Endothelial cell of umbilical vein (primary cell): Measurements from ENCODE around the gene HSPB8. TPM values are rescaled to one million over a fixed set of nuclear protein-coding genes. Genes with fewer than 3 reads are reported as not detected.
A peak's percentile ranks its signal among the peaks of the same experiment; 100 is the strongest.

Experiments
- BruUV-seq: library from RNA; stranded (reverse); fragments of 400-500 nt; replicated peaks from 2 replicates; lab custom pipeline; 2021; lab: Mats Ljungman, UMichigan
- CTCF ChIA-PET: fragments of 300-600, 350-600 bp; sonication (Branson Sonifier 250); formaldehyde crosslinking; loops from one replicate; lab custom pipeline; 2021; ENCODE audit warnings: antibody characterized with exemption, inconsistent platforms; lab: Charles Lee
- POLR2A ChIA-PET: fragments of 300-600, 350-600 bp; sonication (Branson Sonifier 250); formaldehyde crosslinking; loops from one replicate; lab custom pipeline; 2021; ENCODE audit warnings: antibody characterized with exemption, inconsistent platforms; lab: Charles Lee
- DNase-seq: peaks from one replicate; pipeline ENCODE4 v3.0.0-alpha.2; 2011; ENCODE audit warnings: low read depth, low spot score
- FAIRE-seq: peaks from 2 replicates; lab custom pipeline; 2011; peaks lifted over from hg19 to GRCh38; lab: Jason Lieb, UNC
- H2AFZ ChIP-seq: 2 replicates; pipeline ENCODE4 v1.6.0; 2012; ENCODE audit warnings: low read depth, low read length, control low read depth, inconsistent platforms
- H3K27ac ChIP-seq: 2 replicates; pipeline ENCODE4 v1.5.1; 2011; ENCODE audit warnings: low read depth, mild to moderate bottlenecking, control low read depth, low read length, moderate library complexity; ENCODE audit not compliant: insufficient read depth
- H3K27me3 ChIP-seq, 2 experiments: 2 replicates each; pipeline versions ENCODE4 v1.6.0 to v1.6.1; 2011; ENCODE audit warnings: low read length in 2 of 2, mixed read lengths in 1 of 2; ENCODE audit not compliant: control insufficient read depth in 2 of 2, insufficient read depth in 2 of 2
- H3K36me3 ChIP-seq, 2 experiments: 2 replicates in 1 of 2; 3 replicates in 1 of 2; pipeline ENCODE4 v1.5.1; 2011; ENCODE audit warnings: low read length in 2 of 2, mild to moderate bottlenecking in 1 of 2, moderate library complexity in 1 of 2; ENCODE audit not compliant: control insufficient read depth in 2 of 2, insufficient read depth in 2 of 2; ENCODE audit errors: extremely low read depth in 1 of 2
- H3K4me1 ChIP-seq: 3 replicates; pipeline ENCODE4 v1.5.1; 2011; ENCODE audit warnings: mild to moderate bottlenecking, low read length; ENCODE audit not compliant: control insufficient read depth, insufficient read depth; ENCODE audit errors: extremely low read depth
- H3K4me2 ChIP-seq: 2 replicates; pipeline ENCODE4 v1.6.1; 2011; ENCODE audit warnings: low read length, control low read depth, mixed read lengths; ENCODE audit not compliant: insufficient read depth
- H3K4me3 ChIP-seq, 3 experiments: fragments of 200-600 bp in 1 of 3; sonication (generic), shearing (Covaris generic) in 1 of 3; replicated peaks in 1 of 3; 2 replicates each; pipeline ENCODE4 v1.5.1; 2011 to 2016; ENCODE audit warnings: control low read depth in 3 of 3, low read length in 3 of 3, mild to moderate bottlenecking in 2 of 3, inconsistent platforms in 1 of 3, low read depth in 1 of 3, moderate library complexity in 1 of 3; ENCODE audit not compliant: insufficient read depth in 1 of 3
- H3K79me2 ChIP-seq: 2 replicates; pipeline ENCODE4 v1.6.0; 2012; ENCODE audit warnings: low read length, inconsistent platforms; ENCODE audit not compliant: control insufficient read depth, insufficient read depth
- H3K9ac ChIP-seq: replicated peaks from 2 replicates; pipeline ENCODE3; 2011; ENCODE audit warnings: low read length, control low read depth; ENCODE audit not compliant: insufficient read depth; ENCODE audit errors: extremely low read depth
- H3K9me1 ChIP-seq: replicated peaks from 3 replicates; pipeline ENCODE4 v1.6.0; 2011; ENCODE audit warnings: mild to moderate bottlenecking, low read length; ENCODE audit not compliant: control insufficient read depth, insufficient read depth; ENCODE audit errors: extremely low read depth
- H3K9me3 ChIP-seq: replicated peaks from 2 replicates; pipeline ENCODE4 v1.5.1; 2012; ENCODE audit warnings: low read length, inconsistent platforms; ENCODE audit not compliant: control insufficient read depth, insufficient read depth
- H4K20me1 ChIP-seq: replicated peaks from 2 replicates; pipeline ENCODE3; 2011; ENCODE audit warnings: mild to moderate bottlenecking, low read length; ENCODE audit not compliant: control insufficient read depth, insufficient read depth; ENCODE audit errors: extremely low read depth
- CTCF ChIP-seq, 2 donors: IDR thresholded peaks; 1 replicate in 1 of 2; 2 replicates in 1 of 2; pipeline ENCODE4 v1.5.1; 2011; ENCODE audit warnings: low read length in 2 of 2, mild to moderate bottlenecking in 2 of 2, moderate library complexity in 2 of 2, control low read depth in 1 of 2, inconsistent platforms in 1 of 2, low read depth in 1 of 2; ENCODE audit not compliant: insufficient read depth in 1 of 2; ENCODE audit errors: extremely low read depth in 1 of 2
- FOS ChIP-seq: IDR thresholded peaks from 2 replicates; pipeline ENCODE4 v1.6.1; 2011; ENCODE audit warnings: mild to moderate bottlenecking, low read length, moderate library complexity, borderline replicate concordance; ENCODE audit not compliant: insufficient read depth
- GATA2 ChIP-seq: IDR thresholded peaks from 2 replicates; pipeline ENCODE4 v1.7.0; 2011; ENCODE audit warnings: low read depth, mild to moderate bottlenecking, moderate library complexity, mixed read lengths, low read length; ENCODE audit not compliant: insufficient read length, insufficient read depth
- JUN ChIP-seq: IDR thresholded peaks from 2 replicates; pipeline ENCODE4 v1.6.1; 2011; ENCODE audit warnings: borderline replicate concordance, low read depth; ENCODE audit not compliant: insufficient read length, insufficient read depth
- MAX ChIP-seq: IDR thresholded peaks from 2 replicates; pipeline ENCODE4 v1.6.1; 2011; ENCODE audit not compliant: insufficient read depth, insufficient read length
- MYC ChIP-seq: IDR thresholded peaks from one replicate; pipeline ENCODE4 v1.6.1; 2011; ENCODE audit warnings: mild to moderate bottlenecking, low read depth, low read length
- POLR2A ChIP-seq: IDR thresholded peaks from 2 replicates; pipeline ENCODE4 v1.6.1; 2012; ENCODE audit warnings: low read depth, mild to moderate bottlenecking, control low read depth, low read length
- POLR2AphosphoS5 ChIP-seq: IDR thresholded peaks from 2 replicates; pipeline ENCODE4 v1.6.1; 2012; ENCODE audit warnings: low read depth, mild to moderate bottlenecking, control low read depth, low read length, moderate library complexity; ENCODE audit not compliant: insufficient read depth
- dilution Hi-C: fragments of 300-500 bp; cut with MboI; formaldehyde crosslinking; loops from one replicate; pipeline ENCODE4 v1.15.0; 2019; ENCODE audit warnings: low sequenced_read_pairs; ENCODE audit not compliant: extremely low pct_ligation_motif_present
- intact Hi-C: fragments of 100-400 bp; cut with micrococcal nuclease; formaldehyde crosslinking; loops from one replicate; pipeline ENCODE4 v1.10.0; 2022
- polyA plus RNA-seq, 4 experiments: library from polyadenylated mRNA; depleted of rRNA in 3 of 4; stranded (reverse) in 3 of 4; unstranded in 1 of 4; fragments of >200 nt; gene quantifications; 2 replicates each; pipeline versions ENCODE4 v1.2.1 to v1.2.3, GENCODE V29; 2011 to 2012; ENCODE audit warnings: missing spikeins in 1 of 4
- total RNA-seq: library from RNA; stranded (reverse); gene quantifications from 2 replicates; pipeline ENCODE4 v1.2.3, GENCODE V29; 2021

Gene HSPB8
- total and polyA plus RNA-seq, 2 donors (not counting 3 experiments of a cell fraction or from before 2014, with no cell fraction given) = 10.8 to 14.7 TPM

GRCh38 chr12:119179335-119180021 is 747 bp downstream of the HSPB8 start:
- no TSS peak for BruUV-seq
- Histone ChIP-seq H3K9ac (peak overlapping the region; percentile 53), H3K27ac (peak overlapping the region; percentile 76), H3K9me1 (no peaks in the 10 kb centered on the region), H3K9me3 (no peaks in the 10 kb centered on the region), H3K79me2 (no peaks in the 10 kb centered on the region), H3K36me3 (no peaks in the 10 kb centered on the region), H4K20me1 (no peaks in the 10 kb centered on the region), H3K4me1 (peaks cover 35% of the 10 kb centered on the region), H3K27me3 (no peaks in the 10 kb centered on the region), H3K4me2 (peak overlapping the region; percentile 74), H2AFZ (peak overlapping the region; percentile 93), H3K4me3 (peak overlapping the region; percentile 37 to 75 (median 42))
- ChIA-PET POLR2A (no interaction called here), CTCF (interaction anchor here (1.0 to 2.0 kb wide), 5 partner anchors 16 to 774 kb away, joined by 3 to 5 read pairs (median 3); no protein-coding TSS in a partner anchor)
- dilution Hi-C loops (no loop called here), intact Hi-C loops (loop anchor here (5.0 kb wide), 2 partner anchors 62 to 772 kb away; no protein-coding TSS in a partner anchor)
- DNase-seq (peak; percentile 43), FAIRE-seq (peak; percentile 86)
- TF ChIP-seq MYC (no peak), JUN (no peak), POLR2AphosphoS5 (no peak), POLR2A (no peak), MAX (no peak), FOS (no peak), CTCF (IDR thresholded peaks at IDR 0.05; ENCODE audit: extremely low read depth in 1 of 2, insufficient read depth in 1 of 2, low read depth in 1 of 2, low read length in 2 of 2) (no peak), GATA2 (no peak)
